Esophagus squamous epithelium (tissue), 4 donors: ENCODE measurements around the gene HSD11B2.

Experiments
- POLR2A ChIP-seq, 4 donors: fragments of 450-650 bp; IDR thresholded peaks; one replicate each; pipeline ENCODE4 v1.6.1; 2017; ENCODE audit warnings: antibody characterized with exemption in 4 of 4, mild to moderate bottlenecking in 4 of 4, moderate library complexity in 3 of 4
- TF ChIP-seq, protein P1 (sequence below), 6 experiments: fragments of 450-650 bp in 4 of 6; fragments of 200-600 bp in 2 of 6; sonication (generic) in 2 of 6; IDR thresholded peaks; one replicate each; pipeline ENCODE4 v1.5.1; 2016 to 2019; ENCODE audit warnings: antibody characterized with exemption in 6 of 6, mild to moderate bottlenecking in 4 of 6, moderate library complexity in 4 of 6

- TF ChIP-seq POLR2A (IDR thresholded peaks at IDR 0.05): no peak
- TF ChIP-seq, protein P1, sequence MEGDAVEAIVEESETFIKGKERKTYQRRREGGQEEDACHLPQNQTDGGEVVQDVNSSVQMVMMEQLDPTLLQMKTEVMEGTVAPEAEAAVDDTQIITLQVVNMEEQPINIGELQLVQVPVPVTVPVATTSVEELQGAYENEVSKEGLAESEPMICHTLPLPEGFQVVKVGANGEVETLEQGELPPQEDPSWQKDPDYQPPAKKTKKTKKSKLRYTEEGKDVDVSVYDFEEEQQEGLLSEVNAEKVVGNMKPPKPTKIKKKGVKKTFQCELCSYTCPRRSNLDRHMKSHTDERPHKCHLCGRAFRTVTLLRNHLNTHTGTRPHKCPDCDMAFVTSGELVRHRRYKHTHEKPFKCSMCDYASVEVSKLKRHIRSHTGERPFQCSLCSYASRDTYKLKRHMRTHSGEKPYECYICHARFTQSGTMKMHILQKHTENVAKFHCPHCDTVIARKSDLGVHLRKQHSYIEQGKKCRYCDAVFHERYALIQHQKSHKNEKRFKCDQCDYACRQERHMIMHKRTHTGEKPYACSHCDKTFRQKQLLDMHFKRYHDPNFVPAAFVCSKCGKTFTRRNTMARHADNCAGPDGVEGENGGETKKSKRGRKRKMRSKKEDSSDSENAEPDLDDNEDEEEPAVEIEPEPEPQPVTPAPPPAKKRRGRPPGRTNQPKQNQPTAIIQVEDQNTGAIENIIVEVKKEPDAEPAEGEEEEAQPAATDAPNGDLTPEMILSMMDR (IDR thresholded peaks at IDR 0.05): no peak
These were observed 26.9 kb upstream of the HSD11B2 start for GRCh38 chr16:67403976-67404555.
